Measurements from ENCODE around the gene CEP128.

CEP128 gene

DNA sequence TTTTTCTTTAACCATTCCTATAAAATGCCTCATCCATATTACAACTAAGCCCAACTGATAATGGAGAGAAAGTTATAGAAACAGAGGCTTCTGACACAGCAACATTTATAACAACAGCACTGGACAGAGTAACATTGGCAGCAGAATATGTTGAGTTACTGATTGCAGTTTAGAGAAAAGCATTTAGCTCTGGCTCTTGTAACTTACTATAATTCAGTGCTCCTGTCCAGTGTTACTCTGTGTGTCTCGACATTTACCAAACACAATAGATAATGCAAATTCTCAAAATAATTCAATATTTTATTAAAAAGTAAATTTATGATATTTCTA lies 356.1 kb downstream of the CEP128 start:
- Histone ChIP-seq H3K27ac (no peak overlapping the region), H3K9me3 (ENCODE audit: low read depth, low read length) (no peaks in the 10 kb centered on the region), H3K4me3 (no peak overlapping the region), H3K36me3 (ENCODE audit: insufficient read depth, low read length) (no peaks in the 10 kb centered on the region), H3K9ac (ENCODE audit: insufficient read length) (no peak overlapping the region)
- no peak for DNase-seq (ENCODE audit: low read depth, low spot score)
- TF ChIP-seq FOXP2 (optimal IDR thresholded peaks at IDR 0.05; ENCODE audit: control extremely low read depth, extremely low read length, insufficient read depth) (no peak), POLR2AphosphoS5 (IDR thresholded peaks at IDR 0.05; ENCODE audit: borderline replicate concordance, low read depth, low read length) (no peak), EZH2 (IDR thresholded peaks at IDR 0.05) (no peak)

DNA sequence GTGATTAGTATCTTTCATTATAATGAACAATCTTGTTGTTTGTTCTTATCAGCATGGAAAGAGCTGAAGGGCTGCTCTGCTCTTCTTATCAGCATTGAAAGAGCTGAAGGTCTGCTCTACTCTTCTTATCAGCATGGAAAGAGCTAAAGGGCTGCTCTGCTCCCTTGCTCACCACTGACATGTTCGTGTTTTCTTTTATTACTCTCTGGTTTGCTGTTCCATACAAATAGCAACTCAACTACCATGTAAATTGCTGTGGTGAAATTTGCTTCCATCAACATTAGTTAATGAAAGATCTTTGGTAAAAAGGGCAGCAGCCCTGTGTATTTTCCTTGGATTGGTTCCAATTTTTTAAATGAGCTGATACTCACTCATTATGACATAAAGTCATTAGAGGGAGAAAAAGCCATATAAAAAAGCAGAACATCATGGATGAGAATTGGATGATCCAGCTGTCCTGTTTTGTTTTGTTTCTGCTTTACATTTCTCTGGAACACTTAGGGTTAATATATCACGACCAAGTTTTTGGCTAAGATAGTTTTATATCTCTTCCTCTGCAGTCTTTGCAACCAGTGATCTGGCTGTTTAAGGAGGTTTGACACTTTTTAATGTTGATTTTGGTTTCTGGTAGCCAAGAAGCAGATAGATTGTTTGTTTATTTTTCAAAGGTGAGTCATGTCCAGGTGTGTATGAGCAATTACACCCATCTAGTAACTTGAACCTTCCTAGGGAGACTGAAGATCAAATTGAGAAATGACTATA lies 356.6 kb downstream of the CEP128 start:
- TF ChIP-seq POLR2AphosphoS5 (IDR thresholded peaks at IDR 0.05; ENCODE audit: borderline replicate concordance, low read depth, low read length) (no peak), EZH2 (IDR thresholded peaks at IDR 0.05) (no peak), FOXP2 (optimal IDR thresholded peaks at IDR 0.05; ENCODE audit: control extremely low read depth, extremely low read length, insufficient read depth) (no peak)
- no peak for DNase-seq (ENCODE audit: low read depth, low spot score)

DNA sequence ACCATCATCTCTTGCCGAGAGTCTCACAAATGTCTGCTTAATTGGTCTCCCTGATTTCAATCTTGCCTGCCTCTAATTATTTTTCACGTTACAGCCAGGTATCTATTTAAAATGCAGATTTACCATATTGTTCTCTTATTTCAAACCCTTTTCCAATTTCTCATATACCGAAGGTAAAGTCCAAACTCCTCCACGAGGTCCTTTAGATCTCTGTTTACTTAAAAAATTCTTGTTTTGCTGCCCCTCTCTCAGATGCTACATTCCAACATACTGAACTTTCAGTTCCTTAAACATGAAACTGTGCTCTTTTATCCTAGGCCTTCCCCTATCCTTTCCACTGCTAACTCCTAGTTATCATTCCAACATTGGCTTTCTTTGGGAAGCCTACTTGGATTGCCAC lies 363.9 kb downstream of the CEP128 start:
- Histone ChIP-seq H3K4me3 (no peak overlapping the region), H3K9me3 (ENCODE audit: low read depth, low read length) (no peaks in the 10 kb centered on the region), H3K27ac (no peak overlapping the region), H3K9ac (ENCODE audit: insufficient read length) (no peak overlapping the region), H3K36me3 (ENCODE audit: insufficient read depth, low read length) (no peaks in the 10 kb centered on the region)
- TF ChIP-seq POLR2AphosphoS5 (IDR thresholded peaks at IDR 0.05; ENCODE audit: borderline replicate concordance, low read depth, low read length) (no peak), EZH2 (IDR thresholded peaks at IDR 0.05) (no peak), FOXP2 (optimal IDR thresholded peaks at IDR 0.05; ENCODE audit: control extremely low read depth, extremely low read length, insufficient read depth) (no peak)
- DNase-seq (ENCODE audit: low read depth, low spot score), result no peak

More for the DNA sequence above, 356.6 kb downstream of the CEP128 start:
- Histone ChIP-seq H3K4me3 (no peak overlapping the region), H3K9ac (ENCODE audit: insufficient read length) (no peak overlapping the region), H3K36me3 (ENCODE audit: insufficient read depth, low read length) (no peaks in the 10 kb centered on the region), H3K27ac (no peak overlapping the region), H3K9me3 (ENCODE audit: low read depth, low read length) (no peaks in the 10 kb centered on the region)

DNA sequence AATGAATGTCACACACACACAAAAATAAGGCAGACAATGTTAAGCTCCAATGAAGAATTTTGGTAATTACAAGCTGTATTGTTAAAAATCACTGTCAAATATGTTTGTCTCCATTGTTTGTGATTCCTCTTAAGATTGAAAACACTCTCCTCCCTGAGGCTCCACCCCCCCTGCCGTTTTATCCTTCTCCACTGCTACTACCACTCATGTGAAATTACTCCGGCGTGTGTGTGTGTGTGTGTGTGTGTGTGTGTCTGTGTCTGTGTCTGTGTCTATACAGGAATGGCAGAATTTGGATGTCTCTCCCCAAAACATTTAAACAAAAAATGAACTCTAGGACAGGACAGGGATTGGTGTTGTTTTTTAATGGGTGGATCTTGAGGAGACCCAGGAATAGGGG lies 365.1 kb downstream of the CEP128 start:
- no peak overlapping the region for H3K9ac ChIP-seq (ENCODE audit: insufficient read length)
- no peaks in the 10 kb centered on the region for H3K9me3 ChIP-seq (ENCODE audit: low read depth, low read length)
- H3K4me3 ChIP-seq, result no peak overlapping the region
- DNase-seq (ENCODE audit: low read depth, low spot score), result no peak
- H3K27ac ChIP-seq, result no peak overlapping the region
- TF ChIP-seq EZH2 (IDR thresholded peaks at IDR 0.05) (no peak), POLR2AphosphoS5 (IDR thresholded peaks at IDR 0.05; ENCODE audit: borderline replicate concordance, low read depth, low read length) (no peak), FOXP2 (optimal IDR thresholded peaks at IDR 0.05; ENCODE audit: control extremely low read depth, extremely low read length, insufficient read depth) (no peak)
- H3K36me3 ChIP-seq (ENCODE audit: insufficient read depth, low read length), result no peaks in the 10 kb centered on the region

DNA sequence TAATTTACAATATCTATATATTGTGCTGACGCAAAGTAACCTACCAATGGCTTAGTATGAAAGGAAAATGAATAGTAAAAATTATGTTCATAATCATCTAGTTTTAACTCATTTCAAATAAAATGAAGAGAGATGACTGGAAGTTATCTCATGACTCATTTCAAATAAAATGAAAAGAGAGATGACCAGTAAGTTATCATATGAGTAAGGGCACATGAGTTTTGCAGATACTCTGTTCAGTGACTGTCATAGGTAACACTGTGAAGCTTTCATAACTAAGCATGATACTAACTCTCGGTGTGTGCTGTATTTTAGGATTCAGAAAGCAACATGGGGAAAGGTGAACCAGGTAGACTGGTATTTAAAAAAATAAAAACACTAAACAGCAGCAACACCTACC lies 365.8 kb downstream of the CEP128 start:
- no peak for DNase-seq (ENCODE audit: low read depth, low spot score)
- TF ChIP-seq EZH2 (IDR thresholded peaks at IDR 0.05) (no peak), FOXP2 (optimal IDR thresholded peaks at IDR 0.05; ENCODE audit: control extremely low read depth, extremely low read length, insufficient read depth) (no peak), POLR2AphosphoS5 (IDR thresholded peaks at IDR 0.05; ENCODE audit: borderline replicate concordance, low read depth, low read length) (no peak)
- H3K36me3 ChIP-seq (ENCODE audit: insufficient read depth, low read length), result no peaks in the 10 kb centered on the region
- no peaks in the 10 kb centered on the region for H3K9me3 ChIP-seq (ENCODE audit: low read depth, low read length)
- no peak overlapping the region for H3K27ac ChIP-seq
- H3K4me3 ChIP-seq, result no peak overlapping the region
- H3K9ac ChIP-seq (ENCODE audit: insufficient read length), result no peak overlapping the region

DNA sequence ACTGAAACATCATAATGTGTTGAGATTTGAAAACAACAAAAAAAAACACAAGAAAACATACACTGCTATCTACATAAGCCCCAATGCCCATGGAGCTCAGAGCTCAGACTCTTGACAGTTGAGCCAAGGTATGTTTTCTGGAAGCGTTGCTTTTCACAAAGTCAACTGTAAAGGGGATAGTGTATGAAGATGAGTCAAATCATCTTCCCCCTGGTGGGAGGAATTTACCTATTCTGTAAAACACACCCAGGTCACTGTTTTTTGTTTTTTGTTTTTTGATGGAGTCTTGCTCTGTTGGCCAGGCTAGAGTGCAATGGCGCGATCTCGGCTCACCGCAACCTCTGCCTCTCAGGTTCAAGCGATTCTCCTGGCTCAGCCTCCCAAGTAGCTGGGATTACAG lies 368.9 kb downstream of the CEP128 start:
- TF ChIP-seq FOXP2 (optimal IDR thresholded peaks at IDR 0.05; ENCODE audit: control extremely low read depth, extremely low read length, insufficient read depth) (no peak), POLR2AphosphoS5 (IDR thresholded peaks at IDR 0.05; ENCODE audit: borderline replicate concordance, low read depth, low read length) (no peak), EZH2 (IDR thresholded peaks at IDR 0.05) (no peak)
- H3K9ac ChIP-seq (ENCODE audit: insufficient read length), result no peak overlapping the region
- H3K36me3 ChIP-seq (ENCODE audit: insufficient read depth, low read length), result no peaks in the 10 kb centered on the region
- H3K4me3 ChIP-seq, result no peak overlapping the region
- H3K27ac ChIP-seq, result no peak overlapping the region
- DNase-seq (ENCODE audit: low read depth, low spot score), result no peak
- H3K9me3 ChIP-seq (ENCODE audit: low read depth, low read length), result no peaks in the 10 kb centered on the region

DNA sequence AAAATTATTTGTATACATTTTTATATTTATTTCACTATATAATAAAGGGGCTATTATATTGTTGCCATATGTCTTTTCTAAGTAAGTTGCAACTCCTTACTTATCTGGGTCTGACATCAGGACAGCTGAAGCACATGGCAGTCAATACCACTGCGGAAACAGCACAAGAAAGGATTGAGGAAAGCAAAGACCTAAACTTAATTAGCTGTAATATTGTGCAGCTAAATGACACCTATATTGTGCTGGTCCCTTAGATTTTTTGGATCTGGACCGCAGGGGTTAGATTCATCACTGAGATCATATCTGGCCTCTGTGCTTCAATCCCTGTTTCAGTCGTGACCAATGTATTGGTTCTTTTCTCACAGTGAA lies 370.6 kb downstream of the CEP128 start:
- TF ChIP-seq POLR2AphosphoS5 (IDR thresholded peaks at IDR 0.05; ENCODE audit: borderline replicate concordance, low read depth, low read length), result no peak
- no peak for TF ChIP-seq FOXP2 (optimal IDR thresholded peaks at IDR 0.05; ENCODE audit: control extremely low read depth, extremely low read length, insufficient read depth)
- Histone ChIP-seq H3K4me3 (no peak overlapping the region), H3K9me3 (ENCODE audit: low read depth, low read length) (no peaks in the 10 kb centered on the region), H3K9ac (ENCODE audit: insufficient read length) (no peak overlapping the region), H3K27ac (no peak overlapping the region), H3K36me3 (ENCODE audit: insufficient read depth, low read length) (no peaks in the 10 kb centered on the region)
- DNase-seq (ENCODE audit: low read depth, low spot score), result no peak

DNA sequence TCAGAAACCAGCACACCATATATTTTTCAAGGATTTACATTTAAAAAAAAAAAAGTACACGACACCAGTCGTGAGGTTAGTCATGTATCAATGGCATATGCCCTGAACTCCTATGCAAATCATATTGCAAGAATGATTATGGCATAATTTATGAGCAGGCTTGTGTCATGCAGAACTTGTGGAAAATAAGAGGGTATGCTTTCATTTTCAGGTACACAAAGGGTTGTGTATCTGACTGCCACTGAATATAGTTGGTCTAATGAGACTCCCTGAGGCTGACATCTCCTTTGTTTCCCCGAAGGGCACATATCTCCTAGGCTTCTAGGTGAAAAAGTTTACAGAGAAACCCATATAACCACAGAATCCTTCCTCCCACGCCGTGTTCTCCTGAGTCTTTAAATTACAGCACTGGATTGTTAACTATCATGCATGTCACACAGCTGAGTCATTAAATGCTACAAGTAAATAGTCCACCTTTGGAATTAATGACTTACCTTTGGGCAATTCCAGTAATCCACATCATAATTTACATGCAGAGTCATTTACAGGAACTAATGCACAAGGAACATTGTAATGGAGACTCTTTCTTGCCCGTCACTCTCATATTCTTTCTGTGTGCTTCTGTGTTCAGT lies 373.5 kb downstream of the CEP128 start:
- no peak overlapping the region for H3K4me3 ChIP-seq
- TF ChIP-seq EZH2 (IDR thresholded peaks at IDR 0.05), result no peak
- TF ChIP-seq POLR2AphosphoS5 (IDR thresholded peaks at IDR 0.05; ENCODE audit: borderline replicate concordance, low read depth, low read length), result no peak
- no peak for TF ChIP-seq FOXP2 (optimal IDR thresholded peaks at IDR 0.05; ENCODE audit: control extremely low read depth, extremely low read length, insufficient read depth)
- DNase-seq (ENCODE audit: low read depth, low spot score), result no peak

More for the DNA sequence above, 373.5 kb downstream of the CEP128 start:
- Histone ChIP-seq H3K27ac (no peak overlapping the region), H3K9ac (ENCODE audit: insufficient read length) (no peak overlapping the region), H3K36me3 (ENCODE audit: insufficient read depth, low read length) (no peaks in the 10 kb centered on the region), H3K9me3 (ENCODE audit: low read depth, low read length) (no peaks in the 10 kb centered on the region)
